Astrocyte of the spinal cord (primary cell): ENCODE measurements around the gene RAMACL.

Experiments
- DNase-seq: peaks from one replicate; pipeline ENCODE4 v3.0.0; 2011; ENCODE audit warnings: low read depth, low spot score
- H3K4me3 ChIP-seq: 2 replicates; pipeline ENCODE4 v1.5.1; 2011; ENCODE audit warnings: low read depth, mild to moderate bottlenecking, low read length, moderate library complexity
- in situ Hi-C: cut with HindIII; loops from 2 replicates; pipeline ENCODE4 v1.10.0; 2017; ENCODE audit warnings: low sequenced_read_pairs
- TF ChIP-seq, protein P1 (sequence below): IDR thresholded peaks from 2 replicates; pipeline ENCODE4 v1.5.1; 2012; ENCODE audit warnings: low read depth, mild to moderate bottlenecking, low read length, inconsistent platforms

RAMACL gene

DNA sequence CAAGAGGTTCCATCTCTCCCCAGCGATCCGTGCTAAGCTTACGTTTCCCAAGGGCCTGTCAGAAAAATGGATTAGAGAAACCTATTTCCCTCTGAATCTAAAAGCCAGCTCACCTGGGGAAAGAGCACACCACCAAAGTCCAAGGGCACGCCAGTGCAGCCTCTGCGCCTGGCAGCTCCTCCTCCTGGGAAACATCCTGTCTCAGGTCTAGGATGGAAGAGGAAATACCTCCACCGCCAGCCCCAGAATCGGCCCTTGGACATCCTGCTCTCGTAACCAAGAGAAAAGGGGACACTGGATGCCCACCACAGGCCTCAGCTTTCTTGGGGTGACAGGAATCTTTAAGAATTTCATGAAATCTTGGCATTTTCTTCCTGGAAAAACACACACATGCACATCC is 18.7 kb downstream of the RAMACL start:
- TF ChIP-seq, protein P1, sequence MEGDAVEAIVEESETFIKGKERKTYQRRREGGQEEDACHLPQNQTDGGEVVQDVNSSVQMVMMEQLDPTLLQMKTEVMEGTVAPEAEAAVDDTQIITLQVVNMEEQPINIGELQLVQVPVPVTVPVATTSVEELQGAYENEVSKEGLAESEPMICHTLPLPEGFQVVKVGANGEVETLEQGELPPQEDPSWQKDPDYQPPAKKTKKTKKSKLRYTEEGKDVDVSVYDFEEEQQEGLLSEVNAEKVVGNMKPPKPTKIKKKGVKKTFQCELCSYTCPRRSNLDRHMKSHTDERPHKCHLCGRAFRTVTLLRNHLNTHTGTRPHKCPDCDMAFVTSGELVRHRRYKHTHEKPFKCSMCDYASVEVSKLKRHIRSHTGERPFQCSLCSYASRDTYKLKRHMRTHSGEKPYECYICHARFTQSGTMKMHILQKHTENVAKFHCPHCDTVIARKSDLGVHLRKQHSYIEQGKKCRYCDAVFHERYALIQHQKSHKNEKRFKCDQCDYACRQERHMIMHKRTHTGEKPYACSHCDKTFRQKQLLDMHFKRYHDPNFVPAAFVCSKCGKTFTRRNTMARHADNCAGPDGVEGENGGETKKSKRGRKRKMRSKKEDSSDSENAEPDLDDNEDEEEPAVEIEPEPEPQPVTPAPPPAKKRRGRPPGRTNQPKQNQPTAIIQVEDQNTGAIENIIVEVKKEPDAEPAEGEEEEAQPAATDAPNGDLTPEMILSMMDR: no peak
- no peak for DNase-seq
- in situ Hi-C loops: no loop called here
- no peak overlapping the region for H3K4me3 ChIP-seq

DNA sequence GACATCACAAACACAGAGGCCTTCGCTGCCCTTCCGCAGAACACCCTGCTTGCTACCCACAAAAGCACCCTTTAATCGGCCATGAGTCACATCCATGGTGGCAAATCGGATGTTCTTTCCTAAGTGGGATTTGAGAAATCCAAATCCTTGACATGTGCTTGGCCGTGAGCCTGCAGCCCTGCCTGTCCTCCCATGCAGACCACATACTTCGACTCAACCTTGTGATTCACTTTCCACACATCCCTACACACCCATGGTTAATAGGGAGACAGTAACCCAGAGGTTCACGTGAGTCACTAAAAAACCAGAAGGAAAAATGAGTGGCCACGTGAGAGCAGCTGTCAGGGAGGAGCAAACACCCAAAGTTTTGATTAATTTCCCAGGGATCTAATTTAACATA is 19.4 kb downstream of the RAMACL start:
- H3K4me3 ChIP-seq: no peak overlapping the region
- DNase-seq: peak; percentile 97
- in situ Hi-C loops: no loop called here
- TF ChIP-seq, protein P1: no peak

DNA sequence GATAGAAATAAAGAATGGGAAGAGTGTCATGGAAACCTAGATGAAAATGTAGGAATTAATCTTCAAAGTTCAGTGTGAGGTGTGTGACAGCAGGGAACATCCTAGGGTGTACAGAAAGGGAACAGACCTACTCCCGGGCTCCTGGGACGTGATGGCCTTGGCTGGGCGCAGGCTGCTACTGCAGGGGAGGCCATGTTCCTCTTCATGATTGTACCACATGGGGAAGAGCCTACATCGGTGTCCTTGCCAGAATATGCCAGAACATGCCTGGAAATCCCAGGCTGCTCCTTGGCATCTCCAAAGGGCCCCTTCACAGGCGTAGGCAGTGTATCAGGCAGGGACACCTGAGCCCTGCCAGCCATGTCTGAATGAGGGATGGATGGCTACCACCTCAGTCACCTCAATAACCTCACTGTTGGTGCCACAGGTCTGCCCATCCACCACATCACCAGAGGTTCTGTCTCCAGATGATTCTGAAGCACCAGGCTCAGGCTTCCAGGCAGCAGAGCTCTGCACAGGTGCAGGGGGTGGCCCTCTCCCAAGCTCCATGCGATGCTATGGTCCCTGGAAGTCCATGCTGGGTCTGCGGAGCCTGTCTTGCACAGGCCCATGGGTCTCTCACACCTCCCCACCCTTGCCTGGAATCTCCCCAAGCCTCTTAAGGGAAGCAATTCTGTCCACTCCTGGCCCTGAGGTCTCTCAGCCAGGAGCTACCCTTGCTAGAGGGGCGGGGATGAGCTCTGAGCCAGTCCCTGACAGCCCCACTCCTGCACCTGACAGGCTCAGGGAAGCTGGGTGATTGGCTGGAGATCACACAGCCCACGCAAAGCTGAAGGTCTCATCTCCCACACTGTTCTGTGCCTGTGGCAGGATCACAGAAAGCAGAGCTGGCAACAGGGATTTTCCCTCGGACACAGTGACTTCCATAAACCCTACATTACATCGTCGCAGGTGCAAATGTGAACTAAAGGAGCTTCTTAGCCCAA is 20.2 kb downstream of the RAMACL start:
- no peak overlapping the region for H3K4me3 ChIP-seq
- no peak for DNase-seq
- TF ChIP-seq, protein P1: no peak
- in situ Hi-C loops: no loop called here

DNA sequence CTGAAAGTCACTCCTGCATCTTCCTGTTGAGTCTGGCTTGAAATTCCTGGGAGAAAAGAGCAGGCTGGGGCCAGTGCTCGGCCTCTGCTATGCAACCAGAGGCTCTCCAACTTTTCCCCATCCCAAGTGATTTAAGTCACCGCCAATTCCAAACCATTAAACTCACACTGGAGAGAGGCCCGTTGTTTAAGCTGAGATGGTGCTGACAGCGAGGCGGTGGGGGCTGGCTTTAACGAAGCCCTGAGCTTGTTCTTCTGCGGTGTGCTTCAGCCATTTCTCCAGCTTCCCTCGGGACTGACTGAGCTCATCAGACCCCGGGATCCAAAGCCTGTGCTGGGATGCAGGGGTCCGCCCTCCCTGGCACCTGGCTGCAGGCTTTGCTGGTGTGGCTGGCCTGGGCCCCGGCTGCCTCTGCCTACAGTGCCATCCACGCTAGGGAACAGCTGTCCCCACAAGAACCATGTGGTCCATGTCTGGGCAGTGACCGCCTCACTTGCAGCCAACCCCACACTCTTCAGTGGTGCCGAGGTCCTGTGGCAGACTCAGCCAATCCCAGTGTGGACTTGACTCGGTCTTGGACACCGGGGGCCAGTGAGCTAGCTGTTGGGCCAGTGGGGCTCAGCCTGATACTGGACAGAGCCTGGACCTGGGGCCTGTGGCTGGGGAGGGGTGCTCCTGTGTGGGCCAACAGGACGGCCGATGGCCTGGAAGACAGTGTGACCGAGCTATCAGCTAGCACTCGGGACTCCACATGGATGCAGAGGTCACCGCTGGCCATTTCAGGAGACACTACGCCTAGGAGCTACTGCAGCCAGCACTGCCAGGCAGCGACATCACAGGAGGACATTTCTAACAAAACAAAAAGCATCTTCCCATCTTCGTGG is 21.2 kb downstream of the RAMACL start:
- no peak overlapping the region for H3K4me3 ChIP-seq
- no peak for DNase-seq
- in situ Hi-C loops: no loop called here
- TF ChIP-seq, protein P1: no peak

DNA sequence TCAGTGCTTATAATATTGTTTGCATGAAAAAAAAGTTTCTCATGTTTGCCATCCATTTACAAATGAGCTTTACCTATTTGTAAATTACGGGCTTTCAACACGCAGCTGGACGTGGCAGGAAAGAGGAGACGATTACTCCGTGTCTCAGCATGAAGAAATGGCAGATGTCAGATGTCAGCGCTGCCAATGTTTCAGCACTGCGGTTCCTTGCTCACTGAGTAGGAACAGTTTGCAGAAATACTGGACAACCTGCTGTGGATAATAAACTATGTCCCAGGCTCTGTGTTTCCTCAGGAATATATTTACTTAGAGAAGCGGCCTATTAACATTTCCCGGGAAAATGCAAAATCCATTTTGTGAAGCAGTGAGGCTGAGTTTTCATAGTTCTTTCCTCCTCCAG is 22.7 kb downstream of the RAMACL start:
- TF ChIP-seq, protein P1: no peak
- H3K4me3 ChIP-seq: no peak overlapping the region
- DNase-seq: no peak
- in situ Hi-C loops: no loop called here

DNA sequence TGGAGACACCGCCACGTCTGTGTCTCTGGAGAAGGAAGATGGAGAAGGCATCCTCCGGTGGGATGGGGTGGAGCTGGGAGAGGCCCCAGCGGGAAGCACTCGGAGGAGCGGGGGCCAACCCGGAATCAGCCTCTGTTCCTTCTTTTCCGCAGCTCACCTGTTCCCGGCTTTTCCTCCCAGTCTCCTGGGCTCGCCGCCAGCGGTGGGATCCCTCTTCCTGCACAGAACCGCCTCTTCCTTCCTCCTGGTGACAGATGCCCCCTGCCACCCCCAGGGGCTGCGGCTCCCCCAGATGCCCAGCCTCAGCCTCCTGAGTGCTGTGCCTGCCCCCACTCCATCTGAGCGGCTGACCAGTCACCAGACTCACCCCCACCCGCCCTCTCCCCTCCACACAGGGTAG is 23.3 kb downstream of the RAMACL start:
- no peak overlapping the region for H3K4me3 ChIP-seq
- TF ChIP-seq, protein P1: no peak
- in situ Hi-C loops: no loop called here
- no peak for DNase-seq
